Heart right ventricle (tissue), 16 donors: ENCODE results near the gene HIVEP3. TPM values are rescaled to one million over a fixed set of nuclear protein-coding genes. Genes with fewer than 3 reads are reported as not detected.

Experiments used
- ATAC-seq, 8 donors: fragments of 200-7000 bp; cut with Tn5 transposase; one replicate each; pipeline ENCODE4 v1.9.1; 2020; ENCODE audit warnings: mild to moderate bottlenecking in 8 of 8, moderate library complexity in 8 of 8, moderate number of reproducible peaks in 1 of 8
- DNase-seq, 2 donors: peaks; one replicate each; pipeline ENCODE4 v3.0.0-alpha.2; 2020
- H3K27ac ChIP-seq, 10 donors: fragments of 200-600 bp; sonication (generic) in 2 of 10; one replicate each; pipeline versions ENCODE4 v1.5.0 to v1.8.0; 2020 to 2022; ENCODE audit warnings: mild to moderate bottlenecking in 3 of 10
- H3K27me3 ChIP-seq, 7 donors: fragments of 200-600 bp; one replicate each; pipeline ENCODE4 v1.8.0; 2021 to 2022; ENCODE audit warnings: mild to moderate bottlenecking in 2 of 7
- H3K36me3 ChIP-seq, 9 donors: fragments of 200-600 bp; sonication (generic) in 1 of 9; one replicate each; pipeline versions ENCODE4 v1.5.0 to v1.8.0; 2020 to 2022; ENCODE audit warnings: mild to moderate bottlenecking in 2 of 9
- H3K4me1 ChIP-seq, 9 donors: fragments of 200-600 bp; sonication (generic) in 1 of 9; one replicate each; pipeline versions ENCODE4 v1.5.0 to v1.8.0; 2020 to 2022; ENCODE audit warnings: mild to moderate bottlenecking in 4 of 9
- H3K4me3 ChIP-seq, 10 donors: fragments of 200-600 bp; sonication (generic) in 2 of 10; one replicate each; pipeline versions ENCODE4 v1.5.0 to v1.8.0; 2020 to 2022; ENCODE audit warnings: mild to moderate bottlenecking in 7 of 10, moderate library complexity in 2 of 10
- H3K9me3 ChIP-seq, 11 donors: fragments of 200-600 bp in 10 of 11; sonication (generic) in 2 of 11; one replicate each; pipeline versions ENCODE4 v1.5.0 to v1.8.0; 2013 to 2022; ENCODE audit warnings: mild to moderate bottlenecking in 2 of 11, control low read depth in 1 of 11, moderate library complexity in 1 of 11
- WGBS, 2 donors: extraction: QIAGEN DNeasy Blood & Tissue Kit; methylation state at CpG; one replicate each; pipeline ENCODE4 v1.1.7; 2013; ENCODE audit warnings: inconsistent platforms in 1 of 2; 5-methylcytosine and 5-hydroxymethylcytosine counted together
- intact Hi-C, 10 donors: fragments of 100-400 bp; cut with DNase I; formaldehyde crosslinking; loops; one replicate each; pipeline versions ENCODE4 v1.11.1 to v1.14.2; 2022
- polyA plus RNA-seq, 2 donors: library from polyadenylated mRNA; stranded (reverse); fragments of 200-250 nt; gene quantifications; one replicate each; pipeline ENCODE4 v1.2.3, GENCODE V29; 2013
- total RNA-seq, 10 donors: library from RNA; stranded (reverse); fragmentation: NEBNext Ultra II Directional in 3 of 10; extraction: Animal tissue kit (Norgen Biotek cat#: 25700) in 3 of 10; gene quantifications; one replicate each; pipeline versions ENCODE4 v1.2.1 to v1.2.4, GENCODE V29; 2021 to 2023
- TF ChIP-seq, protein P1 (sequence below), 9 donors: fragments of 200-600 bp; sonication (generic) in 2 of 9; IDR thresholded peaks; one replicate each; pipeline versions ENCODE4 v1.5.0 to v1.8.0; 2021 to 2022; ENCODE audit warnings: antibody characterized with exemption in 9 of 9, mild to moderate bottlenecking in 5 of 9, moderate library complexity in 1 of 9
- donor health status: Arrhythmogenic right ventricular cardiomyopathy.
- donor health status: ischemic (EF 13 %, LVEDD 7.1; RV severe dilation, severe dysfunction).
- donor health status: healthy with polysubstance abuse.
- donor health status: DM: no; HTN: yes; CAD: no.
- donor health status: DM: no; HTN: no; CAD: no.
- donor health status: ischemic (EF 25% LVEDD 6.9; RV normal size, moderate dysfunction).
- donor health status: ischemic (EF 25% LVEDD 5.7; RV mildly dilated, moderate dysfunction).
- donor health status: healthy.
- donor health status: DM: yes; HTN: yes; CAD: no.
- donor health status: Ischemic cardiomyopathy.
- donor health status: ischemic (EF 35%, LVEDD 5.7; RV mildly dilated, moderate dysfunction).
- donor health status: nonischemic (EF 11% LVEDD 7.7; RV severe dilation, severe dysfunction).
- donor health status: DM: yes; HTN: yes; CAD: no.
- donor health status: PGD.
- donor health status: ischemic (EF 29% LVEDD 5.4; RV normal size, mild dysfunction).
- donor health status: nonischemic (EF 23%, LVEDD 6.1; RV moderate dilation, normal function).

HIVEP3 gene
- total and polyA plus RNA-seq, 12 donors, result 2.6 to 7.5 (median 5.2) TPM

DNA sequence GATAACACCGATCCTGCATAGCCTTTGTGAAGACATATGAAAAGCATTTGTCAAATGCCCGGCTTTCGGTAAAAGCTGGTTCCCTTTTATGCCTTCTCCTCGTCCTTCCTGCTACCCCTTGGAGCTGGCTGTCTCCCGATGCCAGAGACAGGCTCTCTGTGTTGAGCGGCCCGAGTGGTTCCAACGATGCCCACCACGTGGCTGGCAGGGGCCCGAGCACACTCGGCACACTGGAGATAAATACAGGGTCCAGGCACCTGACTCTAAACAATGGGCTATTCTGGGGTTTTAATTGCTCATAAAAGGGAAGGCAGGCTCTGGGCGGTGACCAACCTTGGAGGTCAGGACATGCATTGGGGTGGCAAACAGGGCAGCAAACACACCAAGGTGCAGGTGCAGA, 207.1 kb downstream of the HIVEP3 start:
- H3K9me3 ChIP-seq, result no peaks in the 10 kb centered on the region
- H3K4me1 ChIP-seq, result peaks cover 0 to 42% (median 11%) of the 10 kb centered on the region in 9 donors
- WGBS, 2 donors, result 91 to 93% methylated on average over 12 of the region's 12 CpGs
- no peak overlapping the region for H3K27ac ChIP-seq
- ATAC-seq (no peak), DNase-seq (no peak)
- H3K4me3 ChIP-seq, result no peak overlapping the region
- intact Hi-C loops, result no loop called here
- TF ChIP-seq, protein P1, sequence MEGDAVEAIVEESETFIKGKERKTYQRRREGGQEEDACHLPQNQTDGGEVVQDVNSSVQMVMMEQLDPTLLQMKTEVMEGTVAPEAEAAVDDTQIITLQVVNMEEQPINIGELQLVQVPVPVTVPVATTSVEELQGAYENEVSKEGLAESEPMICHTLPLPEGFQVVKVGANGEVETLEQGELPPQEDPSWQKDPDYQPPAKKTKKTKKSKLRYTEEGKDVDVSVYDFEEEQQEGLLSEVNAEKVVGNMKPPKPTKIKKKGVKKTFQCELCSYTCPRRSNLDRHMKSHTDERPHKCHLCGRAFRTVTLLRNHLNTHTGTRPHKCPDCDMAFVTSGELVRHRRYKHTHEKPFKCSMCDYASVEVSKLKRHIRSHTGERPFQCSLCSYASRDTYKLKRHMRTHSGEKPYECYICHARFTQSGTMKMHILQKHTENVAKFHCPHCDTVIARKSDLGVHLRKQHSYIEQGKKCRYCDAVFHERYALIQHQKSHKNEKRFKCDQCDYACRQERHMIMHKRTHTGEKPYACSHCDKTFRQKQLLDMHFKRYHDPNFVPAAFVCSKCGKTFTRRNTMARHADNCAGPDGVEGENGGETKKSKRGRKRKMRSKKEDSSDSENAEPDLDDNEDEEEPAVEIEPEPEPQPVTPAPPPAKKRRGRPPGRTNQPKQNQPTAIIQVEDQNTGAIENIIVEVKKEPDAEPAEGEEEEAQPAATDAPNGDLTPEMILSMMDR (IDR thresholded peaks at IDR 0.05), result no peak
- H3K27me3 ChIP-seq, result no peaks in the 10 kb centered on the region
- H3K36me3 ChIP-seq, result no peaks in the 10 kb centered on the region

DNA sequence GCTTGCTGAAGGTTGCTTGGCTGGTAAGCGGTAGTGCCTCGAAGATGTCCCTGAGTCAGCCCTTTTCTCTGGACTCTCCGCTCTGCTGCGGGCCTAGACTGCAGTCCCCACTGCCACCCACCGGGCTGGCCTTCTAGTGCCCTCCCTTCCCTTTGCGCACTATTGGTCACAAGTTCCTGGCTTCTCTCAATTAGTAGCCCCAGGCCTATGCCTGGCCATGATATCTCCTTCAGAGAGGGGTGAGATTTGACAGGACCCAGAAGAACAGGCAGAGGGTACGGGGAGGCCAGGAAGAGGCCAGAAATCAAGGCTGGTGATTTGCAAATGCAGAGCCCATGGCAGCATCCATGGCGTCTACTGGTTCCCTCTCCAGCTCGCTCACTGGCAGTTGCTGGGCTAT, 207.7 kb downstream of the HIVEP3 start:
- no peak for ATAC-seq
- Histone ChIP-seq H3K4me1 (peaks cover 0 to 39% (median 11%) of the 10 kb centered on the region in 9 donors), H3K27ac (no peak overlapping the region), H3K27me3 (no peaks in the 10 kb centered on the region), H3K9me3 (no peaks in the 10 kb centered on the region), H3K4me3 (no peak overlapping the region), H3K36me3 (no peaks in the 10 kb centered on the region)
- WGBS, 2 donors, result 97 to 99% methylated on average over 9 of the region's 9 CpGs
- TF ChIP-seq, protein P1 (IDR thresholded peaks at IDR 0.05), result no peak
- intact Hi-C loops, result no loop called here
- DNase-seq, result no peak

DNA sequence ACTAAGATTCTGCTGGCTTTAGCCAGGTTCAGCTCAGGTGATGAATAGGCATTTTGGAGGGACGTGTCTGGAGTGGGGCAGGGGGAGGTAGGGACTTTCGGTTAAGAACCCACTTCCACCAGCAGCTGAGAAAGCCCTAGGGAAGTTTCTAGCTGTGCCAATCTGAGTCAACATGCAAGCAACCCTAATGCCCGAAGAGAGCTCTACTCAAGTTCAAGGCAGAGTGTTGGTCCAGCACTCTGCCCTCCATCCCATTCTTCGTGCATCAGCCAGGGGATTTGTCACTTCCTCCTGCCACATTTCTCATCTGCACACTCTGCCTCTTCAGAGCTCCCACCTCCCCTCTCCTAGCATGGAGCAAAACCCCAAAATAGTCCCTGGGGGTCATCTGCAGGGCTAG, 208.8 kb downstream of the HIVEP3 start:
- TF ChIP-seq, protein P1 (IDR thresholded peaks at IDR 0.05), result no peak
- intact Hi-C loops, result no loop called here
- no peak for DNase-seq

DNA sequence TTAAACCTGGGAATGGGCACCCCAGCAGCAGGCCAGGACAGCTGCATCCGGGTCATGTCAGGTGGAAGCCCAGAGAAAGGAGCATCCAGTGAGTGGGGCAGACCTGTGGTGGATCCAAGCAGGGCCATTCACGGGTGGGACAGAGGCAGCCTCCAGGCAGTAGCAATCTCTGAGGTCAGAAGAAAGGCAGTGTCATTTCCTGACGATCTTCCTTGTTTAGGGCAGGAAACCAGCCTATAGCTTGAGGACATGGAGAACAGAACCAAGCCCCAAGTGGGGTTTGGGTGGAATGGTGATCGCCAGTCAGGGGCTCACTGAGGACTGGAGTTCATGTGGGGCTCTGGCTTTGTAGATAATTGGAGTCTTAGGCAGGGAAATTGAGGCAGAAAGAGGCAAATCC, 209.4 kb downstream of the HIVEP3 start:
- Histone ChIP-seq H3K27ac (no peak overlapping the region), H3K36me3 (no peaks in the 10 kb centered on the region), H3K4me1 (peaks cover 0 to 22% (median 6%) of the 10 kb centered on the region in 9 donors), H3K27me3 (no peaks in the 10 kb centered on the region), H3K9me3 (no peaks in the 10 kb centered on the region), H3K4me3 (no peak overlapping the region)
- TF ChIP-seq, protein P1 (IDR thresholded peaks at IDR 0.05), result no peak
- WGBS, 2 donors, result 78 to 87% methylated on average over 4 of the region's 4 CpGs
- no peak for DNase-seq
- intact Hi-C loops, result no loop called here
- ATAC-seq, result no peak

More for the DNA sequence above, 208.8 kb downstream of the HIVEP3 start:
- H3K36me3 ChIP-seq, result no peaks in the 10 kb centered on the region
- ATAC-seq, result no peak
- H3K27me3 ChIP-seq, result no peaks in the 10 kb centered on the region
- WGBS, 2 donors, result 84 to 90% methylated on average over 4 of the region's 4 CpGs
- no peaks in the 10 kb centered on the region for H3K9me3 ChIP-seq
- no peak overlapping the region for H3K4me3 ChIP-seq
- H3K4me1 ChIP-seq, result peaks cover 0 to 28% (median 11%) of the 10 kb centered on the region in 9 donors
- H3K27ac ChIP-seq, result no peak overlapping the region
